ENCODE measurements around the gene WNK1.
"Not testable (repeated sequence)": the region's sequence is repeated elsewhere in the genome, so short reads cannot be mapped to it uniquely, and the experiment has no call there.

Gene WNK1

DNA sequence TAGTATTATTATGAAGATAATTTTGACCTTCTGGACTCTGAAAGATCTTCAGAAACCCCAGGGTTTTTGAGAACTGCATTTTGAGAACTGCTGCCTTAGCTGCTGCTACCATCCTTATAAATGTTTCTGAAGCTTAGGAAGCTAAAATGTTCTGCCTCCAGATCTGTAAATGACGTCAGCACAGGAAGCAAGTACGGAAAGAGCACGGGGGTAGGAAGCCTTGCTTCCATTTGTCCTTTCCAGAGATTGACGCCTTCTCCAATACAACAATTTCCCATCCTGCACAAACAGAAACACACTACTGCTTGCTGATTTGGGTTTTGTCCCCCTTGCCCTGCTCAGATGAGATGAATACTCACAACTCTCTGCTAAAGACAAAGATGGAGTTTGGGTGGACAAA is 179.2 kb downstream of the WNK1 start:
- TF ChIP-seq, protein P1, sequence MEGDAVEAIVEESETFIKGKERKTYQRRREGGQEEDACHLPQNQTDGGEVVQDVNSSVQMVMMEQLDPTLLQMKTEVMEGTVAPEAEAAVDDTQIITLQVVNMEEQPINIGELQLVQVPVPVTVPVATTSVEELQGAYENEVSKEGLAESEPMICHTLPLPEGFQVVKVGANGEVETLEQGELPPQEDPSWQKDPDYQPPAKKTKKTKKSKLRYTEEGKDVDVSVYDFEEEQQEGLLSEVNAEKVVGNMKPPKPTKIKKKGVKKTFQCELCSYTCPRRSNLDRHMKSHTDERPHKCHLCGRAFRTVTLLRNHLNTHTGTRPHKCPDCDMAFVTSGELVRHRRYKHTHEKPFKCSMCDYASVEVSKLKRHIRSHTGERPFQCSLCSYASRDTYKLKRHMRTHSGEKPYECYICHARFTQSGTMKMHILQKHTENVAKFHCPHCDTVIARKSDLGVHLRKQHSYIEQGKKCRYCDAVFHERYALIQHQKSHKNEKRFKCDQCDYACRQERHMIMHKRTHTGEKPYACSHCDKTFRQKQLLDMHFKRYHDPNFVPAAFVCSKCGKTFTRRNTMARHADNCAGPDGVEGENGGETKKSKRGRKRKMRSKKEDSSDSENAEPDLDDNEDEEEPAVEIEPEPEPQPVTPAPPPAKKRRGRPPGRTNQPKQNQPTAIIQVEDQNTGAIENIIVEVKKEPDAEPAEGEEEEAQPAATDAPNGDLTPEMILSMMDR (IDR thresholded peaks at IDR 0.05; ENCODE audit: low read depth, low read length, missing control alignments) = no peak
- no peak overlapping the region for H3K4me3 ChIP-seq (replicated peaks; ENCODE audit: low read depth, low read length)
- DNase-seq (ENCODE audit: extremely low read depth, low read depth) = no peak

DNA sequence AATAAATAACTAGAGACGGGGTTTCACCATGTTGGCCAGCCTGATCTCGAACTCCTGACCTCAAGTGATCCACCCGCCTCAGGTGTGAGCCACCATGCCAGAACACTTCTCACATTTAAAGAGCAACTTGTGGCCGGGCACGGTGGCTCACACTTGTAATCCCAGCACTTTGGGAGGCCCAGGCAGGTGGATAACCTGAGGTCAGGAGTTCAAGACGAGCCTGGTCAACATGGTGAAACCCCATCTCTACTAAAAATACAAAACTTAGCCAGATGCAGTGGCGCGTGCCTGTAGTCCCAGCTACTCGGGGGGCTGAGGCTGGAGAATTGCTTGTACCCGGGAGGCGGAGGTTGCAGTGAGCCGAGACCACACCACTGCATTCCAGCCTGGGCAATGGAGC is 183.5 kb downstream of the WNK1 start:
- not testable (repeated sequence) for H3K4me3 ChIP-seq (replicated peaks; ENCODE audit: low read depth, low read length); DNase-seq (ENCODE audit: extremely low read depth, low read depth)

DNA sequence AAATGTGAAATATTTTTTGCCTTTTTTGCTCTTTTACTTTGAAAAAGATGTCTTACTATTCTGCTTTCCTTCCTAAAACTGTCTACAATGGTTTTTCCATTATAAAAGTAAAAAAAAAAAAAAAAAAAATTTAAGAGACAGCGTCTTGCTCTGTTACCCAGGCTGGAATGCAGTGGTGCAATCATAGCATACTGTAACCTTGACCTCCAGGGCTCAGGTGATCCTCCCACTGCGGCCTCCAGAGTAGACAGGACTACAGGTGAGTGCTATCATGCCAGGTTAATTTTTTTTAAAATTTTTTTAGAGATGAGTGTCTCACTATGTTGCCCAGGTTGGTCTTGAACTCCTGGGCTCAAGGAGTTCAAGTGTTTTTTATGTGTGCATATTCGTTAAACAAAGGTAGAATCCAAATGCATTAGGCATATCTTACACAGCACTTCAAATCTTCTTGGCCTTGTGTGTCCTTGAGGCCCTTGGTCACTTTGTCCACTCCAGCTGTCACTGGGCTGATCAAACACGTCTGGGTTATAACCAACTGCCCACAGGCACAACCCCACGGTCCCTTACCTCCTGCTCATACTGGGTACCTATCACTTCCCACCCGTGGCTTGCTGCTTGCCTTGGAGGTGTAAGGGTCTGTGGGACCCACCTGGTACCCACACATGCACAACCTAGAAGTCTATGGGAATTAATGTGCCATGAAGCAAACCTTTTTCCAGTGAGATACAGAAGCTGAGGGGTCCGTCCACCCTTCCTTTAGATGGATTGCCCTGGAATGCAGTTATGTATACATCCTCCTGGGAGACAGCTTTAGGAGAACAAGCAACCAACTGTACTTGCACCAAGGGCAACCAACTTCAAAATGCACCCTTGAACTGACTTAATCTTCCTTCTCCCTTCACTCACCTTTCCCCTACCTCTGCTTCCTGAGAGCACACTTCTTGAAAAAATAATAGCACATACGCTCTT is 184.3 kb downstream of the WNK1 start:
- DNase-seq (ENCODE audit: extremely low read depth, low read depth) = no peak
- H3K4me3 ChIP-seq (replicated peaks; ENCODE audit: low read depth, low read length) = no peak overlapping the region
- TF ChIP-seq, protein P1 (IDR thresholded peaks at IDR 0.05; ENCODE audit: low read depth, low read length, missing control alignments) = no peak

DNA sequence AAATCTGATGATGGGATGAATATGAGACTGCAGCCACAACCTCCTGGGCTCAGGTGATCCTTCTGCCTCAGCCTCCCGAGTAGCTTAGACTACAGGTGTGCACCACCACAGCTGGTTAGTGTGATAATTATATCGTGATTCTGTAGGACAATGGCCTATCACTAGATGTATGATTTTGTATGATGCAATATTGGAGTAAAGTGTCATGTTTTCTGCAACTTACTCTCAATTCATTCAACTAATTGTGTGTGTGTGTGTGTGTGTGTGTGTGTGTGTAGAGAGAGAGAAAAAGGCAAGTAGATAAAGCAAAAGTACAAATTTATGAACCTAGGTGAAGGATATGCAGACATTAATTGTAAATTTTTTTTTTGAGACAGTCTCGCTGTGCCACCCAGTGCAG is 186.4 kb downstream of the WNK1 start:
- H3K4me3 ChIP-seq (replicated peaks; ENCODE audit: low read depth, low read length) = no peak overlapping the region
- TF ChIP-seq, protein P1 (IDR thresholded peaks at IDR 0.05; ENCODE audit: low read depth, low read length, missing control alignments) = no peak
- no peak for DNase-seq (ENCODE audit: extremely low read depth, low read depth)

DNA sequence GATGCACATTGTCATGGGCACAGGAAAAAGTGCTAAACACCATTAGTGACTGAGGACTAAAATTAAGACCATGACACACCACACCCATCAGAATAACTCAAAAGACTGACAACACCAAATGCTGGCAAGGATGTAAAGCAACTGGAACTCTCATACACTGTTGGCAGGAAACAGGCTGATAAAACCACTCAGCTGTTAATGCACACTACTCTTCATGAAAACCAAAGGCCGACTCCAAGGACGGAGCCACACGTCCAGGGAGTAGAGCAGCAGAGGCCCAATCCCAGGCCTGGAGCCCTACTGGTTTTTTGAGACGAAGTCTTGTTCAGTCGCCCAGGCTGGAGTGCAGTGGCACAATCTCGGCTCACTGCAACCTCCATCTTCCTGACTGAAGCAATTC is 190.7 kb downstream of the WNK1 start:
- H3K4me3 ChIP-seq (replicated peaks; ENCODE audit: low read depth, low read length) = no peak overlapping the region
- TF ChIP-seq, protein P1 (IDR thresholded peaks at IDR 0.05; ENCODE audit: low read depth, low read length, missing control alignments) = no peak
- DNase-seq (ENCODE audit: extremely low read depth, low read depth) = no peak

DNA sequence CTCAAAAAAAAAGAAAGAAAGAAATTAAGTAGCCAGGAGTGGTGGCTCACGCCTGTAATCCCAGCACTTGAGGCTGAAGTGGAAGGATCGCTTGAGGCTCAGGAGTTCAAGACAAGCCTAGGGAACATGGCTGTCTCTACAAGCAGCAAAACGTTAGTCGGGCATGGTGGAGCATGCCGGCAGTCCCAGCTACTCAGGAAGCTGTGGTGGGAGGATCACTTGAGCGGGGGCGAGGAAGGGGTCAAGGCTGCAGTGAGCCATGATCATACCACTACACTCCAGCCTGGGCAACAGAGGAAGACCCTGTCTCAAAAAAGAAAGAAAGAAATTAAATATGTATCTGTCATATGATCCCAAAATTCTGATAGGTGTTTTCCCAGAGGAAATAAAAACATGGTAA is 191.8 kb downstream of the WNK1 start:
- no peak overlapping the region for H3K4me3 ChIP-seq (replicated peaks; ENCODE audit: low read depth, low read length)
- TF ChIP-seq, protein P1 (IDR thresholded peaks at IDR 0.05; ENCODE audit: low read depth, low read length, missing control alignments) = no peak
- no peak for DNase-seq (ENCODE audit: extremely low read depth, low read depth)

DNA sequence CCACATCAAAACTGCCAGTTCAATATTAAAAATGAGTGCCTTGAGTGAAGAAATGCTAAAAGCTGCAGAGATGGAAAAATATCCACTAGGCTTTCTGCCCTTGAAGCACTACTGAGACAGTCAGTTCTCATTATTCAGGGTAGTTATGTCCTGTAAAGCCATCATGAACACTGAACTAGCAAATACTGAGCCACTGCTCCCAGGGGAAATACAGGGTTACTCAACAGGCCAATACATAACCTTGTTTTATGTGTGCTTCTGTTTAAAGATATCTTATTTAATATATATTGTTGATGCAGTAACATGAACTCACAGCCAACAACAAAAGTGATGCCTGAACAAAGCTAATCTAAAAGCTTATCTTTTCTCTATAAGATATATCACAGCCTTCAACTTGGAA is 193.8 kb downstream of the WNK1 start:
- TF ChIP-seq, protein P1 (IDR thresholded peaks at IDR 0.05; ENCODE audit: low read depth, low read length, missing control alignments) = no peak
- no peak for DNase-seq (ENCODE audit: extremely low read depth, low read depth)
- no peak overlapping the region for H3K4me3 ChIP-seq (replicated peaks; ENCODE audit: low read depth, low read length)
